ENCODE results near the gene LTBP1.

- TF ChIP-seq, protein P1, sequence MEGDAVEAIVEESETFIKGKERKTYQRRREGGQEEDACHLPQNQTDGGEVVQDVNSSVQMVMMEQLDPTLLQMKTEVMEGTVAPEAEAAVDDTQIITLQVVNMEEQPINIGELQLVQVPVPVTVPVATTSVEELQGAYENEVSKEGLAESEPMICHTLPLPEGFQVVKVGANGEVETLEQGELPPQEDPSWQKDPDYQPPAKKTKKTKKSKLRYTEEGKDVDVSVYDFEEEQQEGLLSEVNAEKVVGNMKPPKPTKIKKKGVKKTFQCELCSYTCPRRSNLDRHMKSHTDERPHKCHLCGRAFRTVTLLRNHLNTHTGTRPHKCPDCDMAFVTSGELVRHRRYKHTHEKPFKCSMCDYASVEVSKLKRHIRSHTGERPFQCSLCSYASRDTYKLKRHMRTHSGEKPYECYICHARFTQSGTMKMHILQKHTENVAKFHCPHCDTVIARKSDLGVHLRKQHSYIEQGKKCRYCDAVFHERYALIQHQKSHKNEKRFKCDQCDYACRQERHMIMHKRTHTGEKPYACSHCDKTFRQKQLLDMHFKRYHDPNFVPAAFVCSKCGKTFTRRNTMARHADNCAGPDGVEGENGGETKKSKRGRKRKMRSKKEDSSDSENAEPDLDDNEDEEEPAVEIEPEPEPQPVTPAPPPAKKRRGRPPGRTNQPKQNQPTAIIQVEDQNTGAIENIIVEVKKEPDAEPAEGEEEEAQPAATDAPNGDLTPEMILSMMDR (conservative IDR thresholded peaks at IDR 0.05; ENCODE audit: low read length) = no peak
- TF ChIP-seq EZH2phosphoT487 (IDR thresholded peaks at IDR 0.05; ENCODE audit: borderline replicate concordance, low read depth, low read length) = no peak
Measured at GRCh38 chr2:33167622-33168245, 221.0 kb downstream of the LTBP1 start.
